Placental epithelial cell (primary cell): Measurements from ENCODE around the gene PDE7B. TPM values are rescaled to one million over a fixed set of nuclear protein-coding genes. Genes with fewer than 3 reads are reported as not detected.

Experiments
- total RNA-seq: library from RNA; depleted of rRNA; stranded (reverse); fragments of >200 nt; gene quantifications from 2 replicates; pipeline ENCODE4 v1.2.3, GENCODE V29; 2012

Gene PDE7B
- total RNA-seq, result under 0.01 and 0.22 TPM in 2 replicates

GRCh38 chr6:135851442-135852271, at the start of gene PDE7B:
Gene PDE7B, plus strand, starts transcription at chr6:135851701.

